CD4-positive, alpha-beta T cell treated with Interleukin-4 for 4 hours (primary cell): ENCODE data around the gene WNK4.

Experiments used
- DNase-seq: peaks from one replicate; pipeline ENCODE4 v3.0.0-alpha.2; 2020

Gene WNK4

GRCh38 chr17:42797067-42798007, 16.9 kb downstream of the WNK4 start:
- DNase-seq: no peak

DNA sequence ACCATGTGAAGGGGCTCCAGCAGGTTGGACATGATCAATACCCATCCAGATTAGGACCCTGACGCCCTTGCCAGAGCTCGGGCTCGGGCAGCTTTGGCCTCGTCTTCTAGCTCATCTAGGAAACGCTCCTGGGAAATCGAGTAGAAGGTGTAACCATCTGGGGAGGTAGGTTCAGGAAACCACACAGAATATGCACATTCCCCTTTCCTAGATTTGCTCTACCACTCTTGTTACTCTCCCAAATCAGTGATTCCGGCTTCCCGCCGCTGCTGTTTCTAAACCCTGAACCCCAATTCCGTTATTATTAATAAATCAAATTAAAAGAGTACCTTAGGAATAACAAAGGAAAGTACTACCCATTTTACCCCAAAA, 17.6 kb downstream of the WNK4 start:
- no peak for DNase-seq

- DNase-seq: peak; percentile 72
These were observed 18.3 kb downstream of the WNK4 start, which contains the start of the genes CNTD1 and COA3 for GRCh38 chr17:42798383-42799380. Gene CNTD1, plus strand, starts transcription at chr17:42798861. Its CDS starts 207 bp downstream, at chr17:42799068. Gene COA3, minus strand, starts transcription at chr17:42798704. Its CDS starts 23 bp downstream, at chr17:42798681.

GRCh38 chr17:42803074-42803883, 22.9 kb downstream of the WNK4 start:
- DNase-seq: no peak

GRCh38 chr17:42804918-42805367, 24.5 kb downstream of the WNK4 start:
- no peak for DNase-seq

DNA sequence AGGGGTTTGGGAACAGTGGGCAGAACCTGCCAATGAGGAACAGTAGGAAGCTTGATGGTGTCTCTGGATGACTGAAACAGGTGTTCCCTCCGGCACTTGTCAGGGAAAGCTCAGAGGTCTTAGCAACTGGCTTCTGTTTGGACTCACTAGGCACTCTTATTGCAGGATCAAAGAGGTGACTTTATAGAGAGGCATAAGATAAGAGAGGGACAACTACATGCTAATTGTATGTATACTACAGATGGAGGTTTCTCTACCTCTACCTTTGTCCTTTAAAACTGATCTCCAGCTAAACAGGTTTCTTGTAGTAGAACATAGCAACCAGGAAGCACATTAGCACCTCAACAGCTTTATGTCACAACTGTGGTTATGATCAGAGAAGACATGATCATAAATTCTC, 25.8 kb downstream of the WNK4 start:
- no peak for DNase-seq

GRCh38 chr17:42809250-42809649, 28.8 kb downstream of the WNK4 start:
- no peak for DNase-seq

GRCh38 chr17:42814633-42815399, 34.4 kb downstream of the WNK4 start:
- no peak for DNase-seq

DNA sequence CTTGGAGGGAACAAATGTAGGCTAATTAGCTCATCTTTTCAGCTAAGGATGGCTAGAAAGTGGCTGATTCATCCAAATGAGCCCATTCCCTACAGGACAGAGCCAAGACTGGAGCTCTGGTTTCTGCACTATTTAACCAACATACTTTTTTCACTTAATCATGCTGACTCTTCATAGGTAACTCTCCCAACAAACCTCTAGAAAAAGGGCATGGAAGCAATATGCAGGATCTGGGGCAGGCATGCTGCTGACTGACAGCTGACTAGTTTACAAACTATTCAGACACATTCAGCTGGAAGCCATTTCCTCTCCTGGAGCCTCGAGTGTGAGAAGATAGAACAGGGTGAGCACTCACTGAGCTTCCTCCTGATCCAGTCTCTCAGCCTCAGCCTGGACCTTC, 37.5 kb downstream of the WNK4 start:
- no peak for DNase-seq

- no peak for DNase-seq
These were observed 38.0 kb downstream of the WNK4 start for GRCh38 chr17:42818379-42818778.

DNA sequence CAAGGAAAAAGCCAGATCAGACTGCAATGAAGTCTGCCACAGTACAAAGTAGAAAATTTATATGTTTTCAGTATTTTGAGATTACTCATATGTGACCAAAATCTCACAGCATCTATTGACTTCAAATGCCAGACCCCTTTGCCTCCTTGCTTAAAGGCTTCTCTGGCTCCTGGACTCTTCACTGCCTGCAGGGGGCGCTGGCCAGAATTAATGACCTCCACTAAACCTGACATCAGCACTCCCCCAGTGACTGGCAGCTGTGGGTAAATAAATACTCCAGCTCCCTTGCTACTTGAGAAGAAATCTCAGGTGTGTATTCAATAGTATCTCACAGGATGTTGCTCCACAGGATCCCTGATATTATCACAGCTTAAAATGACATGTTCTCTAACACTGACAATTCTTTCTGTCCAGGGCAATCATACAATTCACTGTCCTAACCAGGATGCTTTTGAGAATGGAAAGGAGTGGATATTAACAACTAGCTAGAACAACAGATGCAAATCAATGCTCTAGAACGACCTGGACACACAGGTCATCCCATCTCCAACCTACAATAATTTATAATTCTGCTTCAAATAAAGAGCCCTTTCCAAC, 39.6 kb downstream of the WNK4 start:
- peak; percentile 64 for DNase-seq

DNA sequence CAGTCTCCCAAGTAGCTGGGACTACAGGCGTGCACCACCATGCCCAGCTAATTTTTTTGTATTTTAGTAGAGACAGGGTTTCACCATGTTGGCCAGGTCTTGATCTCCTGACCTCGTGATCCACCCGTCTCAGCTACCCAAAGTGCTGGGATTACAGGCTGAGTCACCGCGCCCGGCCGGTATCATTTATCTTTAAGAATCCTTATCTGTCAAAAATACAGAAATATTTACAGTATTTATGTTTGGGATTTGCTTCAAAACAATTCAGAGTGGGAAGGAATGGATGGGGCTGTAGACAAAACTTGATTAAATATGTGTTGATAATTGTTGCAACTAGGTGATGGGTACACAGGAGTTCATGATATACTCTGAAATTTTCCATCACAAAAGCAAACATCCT, 40.8 kb downstream of the WNK4 start:
- DNase-seq: no peak

DNA sequence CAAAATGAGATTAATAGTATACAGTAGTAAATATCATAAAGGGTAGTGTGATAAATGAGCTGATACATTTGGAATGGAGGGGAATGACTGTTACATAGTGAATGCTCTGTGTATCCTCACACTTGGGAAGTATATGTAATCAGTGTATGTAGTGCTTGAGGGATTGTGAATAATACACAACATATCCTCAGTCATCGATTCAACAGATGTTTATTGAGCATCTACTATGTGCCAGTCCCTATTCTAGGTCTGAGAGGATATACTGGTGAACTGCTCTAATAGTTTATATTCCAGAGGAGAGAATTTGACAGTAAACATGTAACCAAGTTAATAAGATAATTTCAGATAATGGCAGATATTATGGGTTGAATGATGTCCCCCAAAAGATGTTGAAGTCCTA, 47.1 kb downstream of the WNK4 start:
- no peak for DNase-seq

- no peak for DNase-seq
These were observed 50.6 kb downstream of the WNK4 start for GRCh38 chr17:42830971-42831370.

DNA sequence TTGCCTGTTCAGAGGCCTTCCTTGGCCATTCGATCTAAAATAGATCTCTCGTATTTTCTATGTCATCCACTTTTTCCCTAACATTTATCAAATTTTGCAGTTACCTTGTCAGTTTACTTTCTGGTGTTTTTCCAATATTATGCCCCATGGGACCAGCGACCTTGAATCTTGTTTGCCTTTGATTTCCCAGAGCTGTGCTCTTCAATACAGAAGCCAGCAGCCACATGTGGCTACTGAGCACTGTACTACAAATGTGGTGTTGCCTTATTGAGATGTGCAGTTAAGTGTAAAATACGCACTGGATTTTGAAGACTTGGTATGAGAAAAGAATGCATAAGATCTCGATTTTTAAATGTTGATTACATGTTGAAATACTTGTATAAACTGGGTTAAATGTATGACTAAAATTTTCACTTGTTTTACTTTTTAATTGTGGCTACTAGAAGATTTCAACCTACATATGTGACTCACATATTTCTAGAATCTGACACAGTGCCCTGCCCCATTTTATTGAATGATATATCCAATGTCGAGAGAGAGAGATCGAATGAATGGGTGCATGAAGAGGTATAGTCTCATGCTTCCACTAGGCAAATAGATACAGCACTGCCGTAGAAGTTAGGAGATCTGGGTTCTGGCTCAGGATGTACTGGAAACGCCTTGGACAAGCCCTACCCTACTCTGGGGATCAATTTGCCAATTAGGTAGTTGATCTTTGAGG, 52.0 kb downstream of the WNK4 start:
- DNase-seq: peak; percentile 5

DNA sequence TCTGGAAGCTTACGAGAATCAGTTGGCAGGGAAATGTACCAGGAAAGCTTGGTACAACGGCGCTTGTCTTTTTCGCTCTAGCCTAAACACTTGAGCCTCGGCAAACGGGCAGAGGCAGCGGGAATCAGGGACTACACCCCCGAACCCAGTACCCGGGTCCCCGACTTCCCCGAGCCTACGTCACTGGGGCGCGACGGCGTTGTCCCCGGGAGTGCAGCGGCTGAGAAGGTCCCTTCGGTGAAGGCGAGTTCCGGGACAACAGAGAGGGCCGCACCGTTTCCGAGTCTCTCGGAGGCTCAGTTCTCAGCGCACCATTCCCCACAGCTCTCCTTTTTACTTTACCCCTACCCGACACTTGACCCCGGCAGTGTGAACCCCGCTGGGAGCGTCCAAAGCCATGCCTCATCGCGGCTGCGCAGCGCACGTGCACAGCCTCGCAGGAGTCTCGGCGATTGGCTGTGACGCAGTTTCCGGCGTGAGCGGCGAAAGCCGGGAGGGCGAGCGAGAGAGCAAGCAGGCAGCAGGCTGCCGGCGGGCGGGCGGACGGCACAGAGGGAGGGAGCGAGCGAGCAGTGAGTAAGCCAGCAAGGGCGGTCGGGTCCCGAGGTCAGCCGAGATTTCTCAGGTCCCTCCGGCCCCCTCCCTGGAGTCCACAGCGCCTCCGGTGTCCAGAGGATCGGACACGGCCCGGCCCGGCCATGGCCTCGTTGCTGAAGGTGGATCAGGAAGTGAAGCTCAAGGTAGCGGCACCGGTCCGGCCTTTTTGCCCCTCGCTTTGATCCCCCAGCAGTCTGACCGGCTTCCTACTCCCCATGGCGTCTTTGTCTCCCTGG, 52.7 kb downstream of the WNK4 start, which contains the start of gene PSME3:
Gene PSME3 (plus strand): TSS at position 464 of the 833 bp plus-strand sequence. CDS start 235 bp downstream, at position 699.
- peak; percentile 87 for DNase-seq

- DNase-seq: no peak
These were observed 53.5 kb downstream of the WNK4 start for GRCh38 chr17:42833767-42834422.

DNA sequence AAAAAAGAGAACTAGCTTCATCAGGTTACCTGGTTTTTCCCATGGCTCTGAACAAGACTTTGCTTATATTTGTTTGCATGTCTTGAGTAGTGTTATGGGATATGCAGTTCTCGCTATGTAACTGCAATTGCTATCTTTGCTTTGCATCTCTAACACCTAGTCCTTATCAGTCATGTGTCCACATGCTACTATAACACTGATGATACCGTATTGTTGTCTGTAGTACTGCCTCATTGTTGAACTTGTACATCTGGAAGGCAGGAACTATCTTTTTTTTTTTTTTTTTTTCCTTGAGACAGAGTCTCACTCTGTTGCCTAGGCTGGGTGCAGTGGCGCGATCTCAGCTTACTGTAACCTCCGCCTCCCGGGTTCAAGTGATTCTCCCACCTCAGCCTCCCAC, 55.3 kb downstream of the WNK4 start:
- DNase-seq: no peak
